ENCODE data around the gene LAT. TPM values are rescaled to one million over a fixed set of nuclear protein-coding genes. Genes with fewer than 3 reads are reported as not detected.

Gene LAT
- total RNA-seq, 4 donors from 2014 or later: 4.4 to 10.6 (median 7.0) TPM

- Histone ChIP-seq H3K27ac (no peak overlapping the region), H3K4me3 (replicated peaks in 1 of 3) (no peak overlapping the region), H3K27me3 (no peaks in the 10 kb centered on the region), H3K4me1 (no peaks in the 10 kb centered on the region), H3K9me3 (no peaks in the 10 kb centered on the region), H3K36me3 (no peaks in the 10 kb centered on the region)
- DNase-seq: no peak
- intact Hi-C loops (cut with DNase I): no loop called here
- TF ChIP-seq POLR2A (IDR thresholded peaks at IDR 0.05): no peak
- TF ChIP-seq CTCF (IDR thresholded peaks at IDR 0.05): no peak
- 35 to 56% methylated on average over 5 of the region's 5 CpGs for WGBS, 2 donors
These were observed 40.4 kb downstream of the LAT start for GRCh38 chr16:29025218-29025617.

GRCh38 chr16:29025735-29026134 is 40.9 kb downstream of the LAT start:
- intact Hi-C loops (cut with DNase I): no loop called here
- no peaks in the 10 kb centered on the region for H3K36me3 ChIP-seq
- no peak overlapping the region for H3K27ac ChIP-seq
- TF ChIP-seq POLR2A (IDR thresholded peaks at IDR 0.05) (no peak), CTCF (IDR thresholded peaks at IDR 0.05) (no peak)
- no peaks in the 10 kb centered on the region for H3K27me3 ChIP-seq
- no peak for DNase-seq
- H3K9me3 ChIP-seq: no peaks in the 10 kb centered on the region
- no peak overlapping the region for H3K4me3 ChIP-seq (replicated peaks in 1 of 3)
- H3K4me1 ChIP-seq: no peaks in the 10 kb centered on the region
- 93 to 96% methylated on average over 4 of the region's 4 CpGs for WGBS, 2 donors

GRCh38 chr16:29028457-29029167 is 43.8 kb downstream of the LAT start:
- DNase-seq: no peak
- Histone ChIP-seq H3K9me3 (no peaks in the 10 kb centered on the region), H3K4me1 (no peaks in the 10 kb centered on the region), H3K27me3 (no peaks in the 10 kb centered on the region), H3K27ac (no peak overlapping the region), H3K36me3 (no peaks in the 10 kb centered on the region), H3K4me3 (replicated peaks in 1 of 3) (no peak overlapping the region)
- intact Hi-C loops (cut with DNase I): no loop called here
- no peak for TF ChIP-seq POLR2A (IDR thresholded peaks at IDR 0.05)
- no peak for TF ChIP-seq CTCF (IDR thresholded peaks at IDR 0.05)
- 73 to 87% methylated on average over 4 to 6 of the region's 7 CpGs for WGBS, 2 donors

- no peak for DNase-seq
These were observed 44.5 kb downstream of the LAT start for GRCh38 chr16:29029168-29029994.

More at GRCh38 chr16:29029168-29029994, 44.5 kb downstream of the LAT start:
- intact Hi-C loops (cut with DNase I): no loop called here
- no peaks in the 10 kb centered on the region for H3K9me3 ChIP-seq
- H3K27me3 ChIP-seq: no peaks in the 10 kb centered on the region
- 56 to 61% methylated on average over 12 of the region's 16 CpGs for WGBS, 2 donors
- no peak overlapping the region for H3K4me3 ChIP-seq (replicated peaks in 1 of 3)
- no peaks in the 10 kb centered on the region for H3K36me3 ChIP-seq
- no peak for TF ChIP-seq POLR2A (IDR thresholded peaks at IDR 0.05)
- TF ChIP-seq CTCF (IDR thresholded peaks at IDR 0.05): no peak
- no peak overlapping the region for H3K27ac ChIP-seq
- H3K4me1 ChIP-seq: no peaks in the 10 kb centered on the region
